CD4-positive, alpha-beta T cell treated with Interleukin-15 for 1 hour (primary cell): Measurements from ENCODE around the gene MTHFD1L.
"Not testable (repeated sequence)": the region's sequence is repeated elsewhere in the genome, so short reads cannot be mapped to it uniquely, and the experiment has no call there.

ENCODE experiments used
- DNase-seq: peaks from one replicate; pipeline ENCODE4 v3.0.0-alpha.2; 2020

MTHFD1L gene

DNA sequence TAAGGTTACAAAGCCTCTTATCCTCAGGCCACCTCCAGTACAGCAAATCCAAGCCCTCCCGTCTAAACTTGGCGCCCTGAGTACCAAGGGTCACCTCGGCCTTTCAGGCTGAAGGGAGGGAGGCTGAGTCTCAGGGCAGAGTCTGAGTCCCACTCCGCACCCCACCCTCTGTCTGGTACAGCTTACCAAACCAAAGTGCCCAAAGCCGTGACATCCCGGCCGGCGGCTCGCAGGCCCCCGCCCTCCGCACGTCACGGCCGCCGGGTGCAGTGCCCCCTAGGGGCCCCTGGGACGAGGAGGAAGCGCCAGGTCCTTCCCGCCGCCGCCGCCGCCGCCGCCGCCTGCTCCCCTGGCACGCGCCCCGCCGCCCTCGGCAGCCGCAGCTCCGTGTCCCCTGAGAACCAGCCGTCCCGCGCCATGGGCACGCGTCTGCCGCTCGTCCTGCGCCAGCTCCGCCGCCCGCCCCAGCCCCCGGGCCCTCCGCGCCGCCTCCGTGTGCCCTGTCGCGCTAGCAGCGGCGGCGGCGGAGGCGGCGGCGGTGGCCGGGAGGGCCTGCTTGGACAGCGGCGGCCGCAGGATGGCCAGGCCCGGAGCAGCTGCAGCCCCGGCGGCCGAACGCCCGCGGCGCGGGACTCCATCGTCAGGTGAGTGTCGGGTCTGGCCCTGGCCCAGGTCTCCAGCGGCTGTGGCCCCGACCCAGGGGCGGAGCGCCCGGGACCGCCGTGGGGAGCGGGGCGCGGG lies at the start of gene MTHFD1L:
Gene MTHFD1L, plus strand, starts transcription at position 297 of the 741 bp plus-strand sequence. Its CDS starts 121 bp downstream, at position 418.
- peak; percentile 76 for DNase-seq

DNA sequence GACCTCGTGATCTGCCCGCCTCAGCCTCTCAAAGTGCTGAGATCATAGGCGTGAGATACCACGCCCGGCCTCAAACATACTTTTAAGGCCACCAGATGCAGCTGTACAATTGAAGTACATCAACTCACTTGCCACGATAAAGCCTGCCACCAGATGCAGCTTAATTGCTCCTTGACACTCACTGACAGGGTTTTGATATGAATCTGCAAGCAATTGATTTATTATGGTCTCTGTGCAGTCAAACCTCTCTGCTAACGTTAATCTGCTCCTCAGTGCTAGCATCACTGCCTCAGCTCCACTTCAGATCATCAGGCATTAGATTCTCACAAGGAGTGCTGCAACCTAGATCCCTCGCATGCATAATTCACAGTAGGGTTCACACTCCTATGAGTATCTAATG lies 48.9 kb upstream of the MTHFD1L start:
- not testable (repeated sequence) for DNase-seq

- DNase-seq: no peak
Observed at GRCh38 chr6:150822932-150823331, 42.6 kb upstream of the MTHFD1L start.

GRCh38 chr6:150826788-150827187 lies 38.7 kb upstream of the MTHFD1L start:
- no peak for DNase-seq

- DNase-seq: not testable (repeated sequence)
Observed at GRCh38 chr6:150828107-150828506, 37.4 kb upstream of the MTHFD1L start.

DNA sequence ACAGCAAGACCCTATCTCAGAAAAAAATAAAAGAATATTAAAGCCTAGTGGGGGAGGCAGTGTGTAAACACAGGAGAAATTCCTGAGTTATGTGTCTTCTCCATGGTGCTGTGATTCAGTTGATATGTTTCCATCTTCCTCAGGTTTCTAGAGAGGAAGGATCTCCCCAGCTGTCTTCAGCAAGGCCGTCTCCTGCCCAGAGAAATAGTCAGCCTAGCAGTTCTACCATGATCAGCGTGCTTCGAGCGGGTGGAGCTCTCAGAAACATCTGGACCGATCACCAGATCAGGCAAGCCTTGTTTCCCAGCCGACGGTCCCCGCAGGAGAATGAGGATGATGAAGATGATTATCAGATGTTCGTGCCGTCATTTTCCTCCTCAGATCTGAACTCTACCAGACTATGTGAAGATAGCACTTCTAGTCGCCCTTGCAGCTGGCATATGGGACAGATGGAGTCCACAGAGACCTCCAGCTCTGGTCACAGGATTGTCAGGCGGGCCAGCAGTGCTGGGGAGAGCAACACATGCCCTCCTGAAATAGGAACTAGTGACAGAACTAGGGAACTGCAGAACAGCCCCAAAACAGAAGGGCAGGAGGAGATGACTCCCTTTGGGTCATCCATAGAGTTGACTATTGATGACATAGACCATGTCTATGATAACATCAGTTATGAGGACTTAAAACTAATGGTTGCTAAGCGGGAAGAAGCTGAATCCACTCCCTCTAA lies 34.9 kb upstream of the MTHFD1L start:
- no peak for DNase-seq

- no peak for DNase-seq
Observed at GRCh38 chr6:150831577-150831976, 33.9 kb upstream of the MTHFD1L start.

- no peak for DNase-seq
Observed at GRCh38 chr6:150835620-150836019, 29.9 kb upstream of the MTHFD1L start.

DNA sequence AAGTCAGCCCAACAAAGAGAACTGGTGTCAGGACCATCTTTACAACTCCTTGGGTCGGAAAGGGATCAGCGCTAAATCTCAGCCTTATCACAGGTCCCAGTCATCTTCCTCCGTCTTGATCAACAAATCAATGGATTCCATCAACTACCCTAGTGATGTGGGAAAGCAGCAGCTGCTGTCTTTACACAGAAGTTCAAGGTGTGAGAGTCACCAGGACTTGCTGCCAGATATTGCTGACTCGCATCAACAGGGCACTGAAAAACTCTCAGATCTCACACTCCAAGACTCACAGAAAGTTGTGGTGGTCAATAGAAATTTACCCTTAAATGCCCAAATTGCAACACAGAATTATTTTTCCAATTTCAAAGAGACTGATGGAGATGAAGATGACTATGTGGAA lies 25.3 kb upstream of the MTHFD1L start:
- DNase-seq: no peak

- DNase-seq: no peak
Observed at GRCh38 chr6:150841189-150841588, 24.3 kb upstream of the MTHFD1L start.

DNA sequence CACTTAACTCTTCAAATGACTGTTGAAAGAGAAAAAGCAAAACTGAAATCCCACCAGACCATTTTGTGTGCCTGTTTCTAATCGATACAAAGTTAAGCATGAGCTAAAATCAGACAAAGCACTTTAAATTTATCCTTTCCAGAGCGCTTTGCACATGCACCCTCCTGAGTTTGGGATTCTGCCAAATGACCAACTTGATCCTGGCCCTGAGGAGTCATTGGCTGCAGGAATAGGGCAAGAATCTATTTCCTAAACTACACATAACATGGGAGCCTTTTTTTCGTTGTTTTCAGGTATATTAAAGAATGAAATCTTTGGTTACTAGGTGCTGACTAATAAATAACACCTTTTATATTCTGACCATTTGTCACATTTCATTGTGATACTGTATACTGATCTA lies 23.8 kb upstream of the MTHFD1L start:
- no peak for DNase-seq

DNA sequence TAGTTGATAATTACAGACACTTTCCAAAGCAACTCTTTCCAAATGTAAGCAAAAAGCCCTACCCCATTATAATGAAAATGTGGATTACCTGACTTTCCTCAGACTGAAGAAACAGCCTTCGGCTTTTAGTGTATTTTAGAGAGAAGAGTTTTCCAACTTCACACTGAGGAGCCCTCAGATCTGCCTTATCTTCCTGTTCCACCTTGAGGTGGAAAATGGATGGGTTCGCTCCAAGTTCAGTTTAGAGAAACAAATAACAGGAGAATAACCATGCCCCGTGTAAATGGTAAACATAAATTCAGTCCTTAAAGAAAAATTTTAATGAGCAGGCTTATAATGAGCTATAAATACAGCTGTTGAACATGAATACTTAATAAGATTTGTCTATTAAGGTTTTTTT lies 21.1 kb upstream of the MTHFD1L start:
- no peak for DNase-seq

- DNase-seq: no peak
Observed at GRCh38 chr6:150846641-150847040, 18.9 kb upstream of the MTHFD1L start.

DNA sequence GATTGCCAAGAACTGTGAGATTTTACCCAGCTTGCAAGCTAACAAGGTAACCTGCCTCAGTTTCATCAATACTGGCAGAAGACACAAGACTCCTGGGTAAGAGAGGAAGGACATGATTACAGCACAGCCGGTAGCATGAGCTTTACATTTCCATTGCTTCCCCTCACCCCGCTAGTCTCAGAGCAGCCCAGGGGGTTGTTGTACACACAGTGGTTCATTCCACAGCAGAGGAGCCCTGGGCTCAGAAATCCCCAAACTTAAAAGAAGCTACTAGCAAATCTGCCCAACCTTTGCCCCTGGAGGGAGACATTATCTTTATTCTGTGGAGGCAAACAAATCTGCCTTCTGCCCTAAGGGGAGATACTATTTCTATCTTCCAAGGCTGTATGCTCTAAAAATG lies 17.1 kb upstream of the MTHFD1L start:
- no peak for DNase-seq

GRCh38 chr6:150854392-150854791 lies 11.1 kb upstream of the MTHFD1L start:
- DNase-seq: not testable (repeated sequence)

DNA sequence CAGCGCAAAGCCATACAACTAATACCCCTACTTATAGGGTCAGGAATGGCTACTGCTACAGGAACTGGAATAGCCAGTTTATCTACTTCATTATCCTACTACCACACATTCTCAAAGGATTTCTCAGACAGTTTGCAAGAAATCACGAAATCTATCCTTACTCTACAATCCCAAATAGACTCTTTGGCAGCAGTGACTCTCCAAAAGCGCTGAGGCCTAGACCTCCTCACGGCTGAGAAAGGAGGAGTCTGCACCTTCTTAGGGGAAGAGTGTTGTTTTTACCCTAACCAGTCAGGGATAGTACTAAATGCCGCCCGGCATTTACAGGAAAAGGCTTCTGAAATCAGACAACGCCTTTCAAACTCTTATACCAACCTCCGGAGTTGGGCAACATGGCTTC lies 10.3 kb upstream of the MTHFD1L start:
- DNase-seq: not testable (repeated sequence)

- DNase-seq: no peak
Observed at GRCh38 chr6:150857062-150857944, 8.2 kb upstream of the MTHFD1L start.

DNA sequence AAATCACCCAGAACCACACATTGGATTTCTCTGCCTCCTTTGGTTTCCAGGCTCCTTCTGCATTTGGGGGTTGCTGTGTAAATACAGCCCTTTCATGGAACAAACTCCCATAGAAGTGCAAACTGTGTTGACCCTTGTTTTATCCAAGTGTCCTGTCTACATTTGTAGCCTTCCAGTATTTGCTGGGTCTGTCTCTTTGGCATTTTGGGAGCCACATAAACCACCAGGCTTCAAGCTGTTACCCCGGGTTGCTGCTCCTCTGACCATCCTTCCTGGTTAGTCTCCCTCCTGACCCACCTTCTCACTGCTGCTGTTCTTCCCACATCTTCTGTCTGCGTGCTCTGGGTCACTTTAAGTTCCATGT lies 7.6 kb upstream of the MTHFD1L start:
- no peak for DNase-seq

- DNase-seq: not testable (repeated sequence)
Observed at GRCh38 chr6:150861448-150862168, 3.9 kb upstream of the MTHFD1L start.

DNA sequence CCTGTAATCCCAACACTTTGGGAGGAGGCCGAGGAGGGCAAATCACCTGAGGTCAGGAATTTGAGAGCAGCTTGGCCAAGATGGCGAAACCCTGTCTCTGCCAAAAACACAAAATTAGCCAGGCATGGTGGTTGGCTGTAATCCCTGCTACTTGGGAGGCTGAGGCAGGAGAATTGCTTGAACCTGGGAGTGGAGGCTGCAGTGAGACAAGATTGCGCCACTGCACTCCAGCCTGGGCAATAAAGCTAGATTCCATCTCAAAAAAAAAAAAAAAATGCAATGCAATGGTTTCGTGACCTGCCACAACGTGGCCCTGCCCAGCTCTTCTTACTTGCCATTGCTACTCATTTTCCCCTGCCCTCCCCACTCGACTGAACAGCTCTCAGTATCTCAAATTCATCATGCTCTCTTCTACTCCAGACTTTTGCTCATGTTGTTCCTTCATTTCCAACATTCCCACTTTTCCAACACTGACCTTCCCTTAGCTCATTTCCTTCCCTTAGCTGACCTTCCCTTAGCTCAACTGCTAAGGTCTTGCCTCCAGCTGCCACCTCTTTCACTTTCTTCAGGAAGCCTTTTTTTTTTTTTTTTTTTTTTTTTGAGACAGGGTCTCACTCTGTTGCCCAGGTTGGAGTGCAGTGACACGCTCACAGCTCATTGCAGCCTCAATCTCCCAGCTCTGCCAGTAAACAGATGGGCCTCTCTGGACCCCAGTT lies 2.1 kb upstream of the MTHFD1L start:
- no peak for DNase-seq

GRCh38 chr6:150865043-150865405 lies 478 bp upstream of the MTHFD1L start:
- DNase-seq: no peak
